Calu3 (cell line): Measurements from ENCODE around the gene RSPH4A. TPM values are rescaled to one million over a fixed set of nuclear protein-coding genes. Genes with fewer than 3 reads are reported as not detected.

Experiments
- BruUV-seq: library from RNA; stranded (reverse); fragments of 400-500 nt; replicated peaks from 2 replicates; lab custom pipeline; 2021; lab: Mats Ljungman, UMichigan
- CTCF ChIA-PET: fragments of 300-600 bp; sonication (Branson Sonifier 250); formaldehyde crosslinking; loops from one replicate; lab custom pipeline; 2022; ENCODE audit warnings: antibody characterized with exemption; lab: Charles Lee
- DNase-seq: peaks from one replicate; pipeline ENCODE4 v3.0.0; 2022
- H3K27ac Mint-ChIP-seq: one replicate; pipeline ENCODE4 v1.8.0; 2022; ENCODE audit warnings: mixed read lengths; ENCODE audit not compliant: unreplicated experiment
- H3K27me3 Mint-ChIP-seq: one replicate; pipeline ENCODE4 v1.8.0; 2022; ENCODE audit warnings: mixed read lengths; ENCODE audit not compliant: unreplicated experiment
- H3K36me3 Mint-ChIP-seq: one replicate; pipeline ENCODE4 v1.8.0; 2022; ENCODE audit warnings: mild to moderate bottlenecking, moderate library complexity, mixed read lengths; ENCODE audit not compliant: insufficient read depth, unreplicated experiment
- H3K4me1 Mint-ChIP-seq: one replicate; pipeline ENCODE4 v1.8.0; 2022; ENCODE audit warnings: mild to moderate bottlenecking, low read depth, mixed read lengths; ENCODE audit not compliant: unreplicated experiment
- H3K4me3 Mint-ChIP-seq: one replicate; pipeline ENCODE4 v1.8.0; 2022; ENCODE audit warnings: mild to moderate bottlenecking, low read depth, moderate library complexity, mixed read lengths; ENCODE audit not compliant: unreplicated experiment
- H3K9me3 Mint-ChIP-seq: one replicate; pipeline ENCODE4 v1.8.0; 2022; ENCODE audit warnings: low read depth, mixed read lengths; ENCODE audit not compliant: unreplicated experiment
- intact Hi-C: fragments of 100-400 bp; cut with micrococcal nuclease; formaldehyde crosslinking; loops from one replicate; pipeline ENCODE4 v1.10.0; 2022; ENCODE audit not compliant: unreplicated experiment
- total RNA-seq: library from RNA; stranded (reverse); gene quantifications from 2 replicates; pipeline ENCODE4 v1.2.3, GENCODE V29; 2022
- TF ChIP-seq, protein P1 (sequence below): fragments of 200-600 bp; IDR thresholded peaks from one replicate; pipeline ENCODE4 v1.8.0; 2022; ENCODE audit warnings: antibody characterized with exemption; ENCODE audit not compliant: unreplicated experiment

RSPH4A gene
- total RNA-seq, 1 experiment from 2014 or later = 0.21 TPM

DNA sequence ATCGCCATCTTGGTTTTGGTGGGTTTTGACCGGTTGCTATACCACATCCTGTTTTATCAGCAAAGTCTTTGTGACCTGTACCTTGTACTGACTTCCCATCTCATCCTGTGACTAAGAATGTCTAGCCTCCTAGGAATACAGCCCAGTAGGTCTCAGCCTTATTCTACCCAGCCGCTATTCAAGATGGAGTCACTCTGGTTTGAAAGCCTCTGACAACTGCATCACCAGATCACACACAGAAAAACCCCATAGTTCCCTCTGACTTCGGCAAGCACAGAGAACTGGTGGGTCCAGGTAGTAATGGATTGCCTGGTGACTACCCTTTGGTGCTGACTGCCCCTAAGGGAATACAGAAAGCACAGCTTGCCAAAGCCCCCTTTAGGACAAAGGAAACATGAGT lies 10.3 kb upstream of the RSPH4A start:
- Mint-ChIP-seq H3K4me1 (no peaks in the 10 kb centered on the region), H3K4me3 (no peak overlapping the region), H3K27ac (no peak overlapping the region), H3K27me3 (no peaks in the 10 kb centered on the region), H3K9me3 (no peaks in the 10 kb centered on the region), H3K36me3 (no peaks in the 10 kb centered on the region)
- intact Hi-C loops = no loop called here
- DNase-seq = no peak
- TF ChIP-seq, protein P1, sequence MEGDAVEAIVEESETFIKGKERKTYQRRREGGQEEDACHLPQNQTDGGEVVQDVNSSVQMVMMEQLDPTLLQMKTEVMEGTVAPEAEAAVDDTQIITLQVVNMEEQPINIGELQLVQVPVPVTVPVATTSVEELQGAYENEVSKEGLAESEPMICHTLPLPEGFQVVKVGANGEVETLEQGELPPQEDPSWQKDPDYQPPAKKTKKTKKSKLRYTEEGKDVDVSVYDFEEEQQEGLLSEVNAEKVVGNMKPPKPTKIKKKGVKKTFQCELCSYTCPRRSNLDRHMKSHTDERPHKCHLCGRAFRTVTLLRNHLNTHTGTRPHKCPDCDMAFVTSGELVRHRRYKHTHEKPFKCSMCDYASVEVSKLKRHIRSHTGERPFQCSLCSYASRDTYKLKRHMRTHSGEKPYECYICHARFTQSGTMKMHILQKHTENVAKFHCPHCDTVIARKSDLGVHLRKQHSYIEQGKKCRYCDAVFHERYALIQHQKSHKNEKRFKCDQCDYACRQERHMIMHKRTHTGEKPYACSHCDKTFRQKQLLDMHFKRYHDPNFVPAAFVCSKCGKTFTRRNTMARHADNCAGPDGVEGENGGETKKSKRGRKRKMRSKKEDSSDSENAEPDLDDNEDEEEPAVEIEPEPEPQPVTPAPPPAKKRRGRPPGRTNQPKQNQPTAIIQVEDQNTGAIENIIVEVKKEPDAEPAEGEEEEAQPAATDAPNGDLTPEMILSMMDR = no peak
- CTCF ChIA-PET = no interaction called here
- BruUV-seq = no TSS peak

DNA sequence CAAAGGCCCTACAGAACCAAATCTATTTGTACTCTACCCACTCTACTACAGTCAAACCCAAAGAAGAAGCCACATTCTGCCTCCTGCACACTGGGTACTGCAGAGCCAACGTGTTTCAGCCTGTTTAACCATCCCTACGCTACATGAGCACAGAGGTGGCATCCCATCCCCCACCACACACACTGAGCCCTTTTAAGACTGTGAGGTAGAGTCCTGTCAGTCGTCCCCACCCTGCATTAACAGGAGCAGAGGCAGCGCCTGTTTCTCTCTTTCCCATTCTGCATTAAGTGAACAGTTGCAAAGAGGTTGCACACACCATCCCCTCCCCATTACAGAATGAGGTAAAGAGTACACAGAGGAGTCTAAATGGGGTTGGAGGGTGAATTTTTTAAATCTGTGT lies 5.2 kb upstream of the RSPH4A start:
- BruUV-seq = no TSS peak
- no peak overlapping the region for H3K4me3 Mint-ChIP-seq
- H3K4me1 Mint-ChIP-seq = no peaks in the 10 kb centered on the region
- H3K27me3 Mint-ChIP-seq = no peaks in the 10 kb centered on the region
- CTCF ChIA-PET = no interaction called here
- intact Hi-C loops = no loop called here
- peaks cover 5% of the 10 kb centered on the region for H3K36me3 Mint-ChIP-seq
- no peak overlapping the region for H3K27ac Mint-ChIP-seq
- TF ChIP-seq, protein P1 = no peak
- H3K9me3 Mint-ChIP-seq = no peaks in the 10 kb centered on the region
- no peak for DNase-seq

DNA sequence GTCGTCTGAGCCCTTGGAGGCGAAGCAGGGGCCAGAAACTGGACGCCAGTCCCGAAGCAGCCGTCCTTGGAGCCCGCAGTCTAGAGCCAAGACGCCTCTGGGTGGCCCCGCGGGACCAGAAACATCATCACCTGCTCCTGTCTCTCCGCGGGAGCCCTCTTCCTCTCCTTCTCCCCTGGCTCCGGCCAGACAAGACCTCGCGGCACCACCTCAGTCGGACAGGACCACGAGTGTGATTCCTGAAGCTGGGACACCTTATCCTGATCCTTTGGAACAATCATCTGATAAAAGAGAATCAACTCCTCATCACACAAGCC lies 416 bp downstream of the RSPH4A start:
- peak overlapping the region; percentile 74 for H3K27ac Mint-ChIP-seq
- no peaks in the 10 kb centered on the region for H3K9me3 Mint-ChIP-seq
- peaks cover 13% of the 10 kb centered on the region for H3K36me3 Mint-ChIP-seq
- BruUV-seq = no TSS peak
- H3K4me3 Mint-ChIP-seq = peak overlapping the region; percentile 84
- DNase-seq = peak; percentile 34
- peaks cover 8% of the 10 kb centered on the region for H3K27me3 Mint-ChIP-seq
- intact Hi-C loops = no loop called here
- H3K4me1 Mint-ChIP-seq = peaks cover 7% of the 10 kb centered on the region
- CTCF ChIA-PET = interaction anchor here (0.9 kb wide), 1 partner anchor 12 kb away, joined by 3 read pairs; no protein-coding TSS in a partner anchor
- TF ChIP-seq, protein P1 = no peak

DNA sequence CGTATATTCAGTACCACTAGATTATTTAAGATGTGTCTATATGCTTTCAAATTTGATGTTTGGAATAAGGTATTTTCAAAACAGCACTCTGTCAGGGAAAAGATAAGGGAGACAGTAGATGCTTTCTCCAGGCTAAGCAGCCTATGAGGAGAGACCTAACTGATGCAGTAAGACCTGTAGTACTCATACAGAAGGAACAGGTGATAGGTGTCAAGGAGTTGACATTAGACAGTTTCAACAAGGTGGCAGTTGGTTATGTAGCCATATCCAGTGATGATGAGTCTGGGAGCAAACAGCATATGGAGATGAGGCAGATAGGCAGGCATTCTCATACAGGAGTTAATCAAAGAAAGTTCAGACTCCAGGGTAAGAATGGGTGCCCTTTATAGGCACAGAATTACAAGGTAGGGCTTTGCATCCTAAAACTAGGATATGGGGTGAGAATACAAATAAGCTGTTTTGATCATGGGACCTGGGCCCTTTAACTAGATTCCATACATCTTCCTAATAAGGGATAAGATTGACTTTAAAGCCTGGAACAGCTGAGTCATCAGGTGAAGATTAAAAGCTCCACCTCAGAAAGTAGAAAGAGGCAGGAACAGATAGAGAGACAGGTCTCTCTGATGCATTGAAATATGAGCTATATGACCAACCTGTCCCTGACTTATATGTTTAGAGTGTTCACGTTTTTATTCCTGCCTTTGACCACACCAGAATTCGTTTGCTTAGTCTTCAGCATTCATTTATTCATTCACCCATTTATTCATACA lies 7.9 kb downstream of the RSPH4A start:
- TF ChIP-seq, protein P1 = no peak
- H3K4me1 Mint-ChIP-seq = peaks cover 10% of the 10 kb centered on the region
- H3K9me3 Mint-ChIP-seq = no peaks in the 10 kb centered on the region
- H3K27me3 Mint-ChIP-seq = no peaks in the 10 kb centered on the region
- no peak overlapping the region for H3K4me3 Mint-ChIP-seq
- CTCF ChIA-PET = no interaction called here
- H3K36me3 Mint-ChIP-seq = no peaks in the 10 kb centered on the region
- BruUV-seq = no TSS peak
- no peak overlapping the region for H3K27ac Mint-ChIP-seq
- intact Hi-C loops = no loop called here
- no peak for DNase-seq
